Stimulated activated CD8-positive, alpha-beta memory T cell treated with anti-CD3 and anti-CD28 coated beads, Interleukin-7, amount 100 ng/mL, for 1 hour (primary cell): ENCODE results near the gene HDDC3.
"Not testable (repeated sequence)": the region's sequence is repeated elsewhere in the genome, so short reads cannot be mapped to it uniquely, and the experiment has no call there.

ENCODE experiments used
- DNase-seq, 2 donors: peaks; one replicate each; pipeline ENCODE4 v3.0.0-alpha.2; 2020; ENCODE audit warnings: low read depth in 2 of 2

Gene HDDC3

GRCh38 chr15:90909976-90910375 is 22.4 kb downstream of the HDDC3 start:
- no peak for DNase-seq

GRCh38 chr15:90909449-90909848 is 22.9 kb downstream of the HDDC3 start:
- not testable (repeated sequence) for DNase-seq

- no peak for DNase-seq
These were observed 24.4 kb downstream of the HDDC3 start for GRCh38 chr15:90907838-90908507.

GRCh38 chr15:90907051-90907660 is 25.2 kb downstream of the HDDC3 start:
- DNase-seq, result no peak

- DNase-seq, result no peak
These were observed 26.0 kb downstream of the HDDC3 start for GRCh38 chr15:90906181-90906849.

GRCh38 chr15:90905306-90906180 is 26.8 kb downstream of the HDDC3 start:
- DNase-seq, result no peak

- no peak for DNase-seq
These were observed 27.6 kb downstream of the HDDC3 start for GRCh38 chr15:90904746-90905145.

- DNase-seq, result no peak
These were observed 28.4 kb downstream of the HDDC3 start for GRCh38 chr15:90903733-90904536.

- DNase-seq, result peak; percentile 33 to 45
These were observed 29.3 kb downstream of the HDDC3 start, which contains the start of gene MAN2A2 for GRCh38 chr15:90902840-90903732. Gene MAN2A2 (plus strand): TSS chr15:90903302. CDS start chr15:90904208, 906 bp downstream.

GRCh38 chr15:90902040-90902839 is 30.1 kb downstream of the HDDC3 start:
- DNase-seq, result peak; percentile 28 to 47

- DNase-seq, result no peak
These were observed 30.9 kb downstream of the HDDC3 start for GRCh38 chr15:90901175-90902039.

GRCh38 chr15:90897131-90897655 is 35.2 kb downstream of the HDDC3 start:
- DNase-seq, result not testable (repeated sequence)

- no peak for DNase-seq
These were observed 36.7 kb downstream of the HDDC3 start for GRCh38 chr15:90895571-90896117.

- no peak for DNase-seq
These were observed 38.9 kb downstream of the HDDC3 start for GRCh38 chr15:90893175-90894090.

GRCh38 chr15:90892498-90893174 is 39.7 kb downstream of the HDDC3 start:
- no peak for DNase-seq

- DNase-seq, result no peak
These were observed 40.3 kb downstream of the HDDC3 start for GRCh38 chr15:90892023-90892422.
